Neural cell (in vitro differentiated cells): Measurements from ENCODE around the gene SPON1. TPM values are rescaled to one million over a fixed set of nuclear protein-coding genes. Genes with fewer than 3 reads are reported as not detected.

Experiments
- H2AFZ ChIP-seq: fragments of 200-600, 300-800 bp; sonication (generic), shearing (Covaris generic); 2 replicates; pipeline ENCODE4 v1.6.0; 2014; ENCODE audit warnings: low read depth, mild to moderate bottlenecking, antibody characterized with exemption, low read length, moderate library complexity
- H3F3A ChIP-seq: fragments of 200-600 bp; shearing (Covaris generic); 2 replicates; pipeline ENCODE4 v1.6.1; 2016; ENCODE audit warnings: mild to moderate bottlenecking, moderate library complexity, mixed read lengths, antibody characterized with exemption, low read length; ENCODE audit not compliant: insufficient read depth, poor library complexity, severe bottlenecking
- H3K27ac ChIP-seq: fragments of 200-600, 300-800 bp; sonication (generic), shearing (Covaris generic); 2 replicates; pipeline ENCODE4 v1.5.1; 2014; ENCODE audit warnings: mild to moderate bottlenecking, low read length, moderate library complexity
- H3K27me3 ChIP-seq: fragments of 300-800, 200-600 bp; sonication (generic), shearing (Covaris generic); 2 replicates; pipeline ENCODE4 v1.6.0; 2014; ENCODE audit warnings: mild to moderate bottlenecking, low read depth, low read length, moderate library complexity; ENCODE audit not compliant: insufficient read depth
- H3K36me3 ChIP-seq: fragments of 300-800, 200-600 bp; sonication (generic), shearing (Covaris generic); 2 replicates; pipeline ENCODE4 v1.5.1; 2014; ENCODE audit warnings: mild to moderate bottlenecking, antibody characterized with exemption, low read length, moderate library complexity; ENCODE audit not compliant: insufficient read depth
- H3K4me2 ChIP-seq: fragments of 300-800, 200-600 bp; sonication (generic), shearing (Covaris generic); 2 replicates; pipeline ENCODE4 v1.6.0; 2014; ENCODE audit warnings: mild to moderate bottlenecking, low read length
- H3K4me3 ChIP-seq: fragments of 300-800, 200-600 bp; sonication (generic), shearing (Covaris generic); 2 replicates; pipeline ENCODE4 v1.5.1; 2014; ENCODE audit warnings: mild to moderate bottlenecking, low read length, moderate library complexity
- H3K79me2 ChIP-seq: fragments of 200-600 bp; shearing (Covaris generic); replicated peaks from 2 replicates; pipeline ENCODE4 v1.6.0; 2014; ENCODE audit warnings: mild to moderate bottlenecking, low read length, moderate library complexity; ENCODE audit not compliant: insufficient read depth
- H3K9ac ChIP-seq: fragments of 300-800, 200-600 bp; sonication (generic), shearing (Covaris generic); 2 replicates; pipeline ENCODE4 v1.6.1; 2016; ENCODE audit warnings: mild to moderate bottlenecking, low read length, mixed read lengths
- H3K9me2 ChIP-seq: fragments of 200-600 bp; shearing (Covaris generic); 2 replicates; pipeline ENCODE4 v1.6.1; 2016; ENCODE audit warnings: mild to moderate bottlenecking, low read length, mixed read lengths; ENCODE audit not compliant: insufficient read depth
- H3K9me3 ChIP-seq: fragments of 200-600, 300-800 bp; sonication (generic), shearing (Covaris generic); 2 replicates; pipeline ENCODE4 v1.6.1; 2016; ENCODE audit warnings: mild to moderate bottlenecking, mixed run types, low read length, moderate library complexity, mixed read lengths
- H4K20me1 ChIP-seq: fragments of 200-600 bp; shearing (Covaris generic); 2 replicates; pipeline ENCODE4 v1.6.1; 2016; ENCODE audit warnings: mild to moderate bottlenecking, mixed run types; ENCODE audit not compliant: insufficient read depth
- EP300 ChIP-seq: fragments of 450-650 bp; conservative IDR thresholded peaks from 2 replicates; pipeline ENCODE4 v1.6.1; 2014; ENCODE audit warnings: antibody characterized with exemption, mild to moderate bottlenecking, moderate library complexity; ENCODE audit not compliant: poor library complexity, severe bottlenecking
- EZH2 ChIP-seq: fragments of 200-600, 300-800 bp; shearing (Covaris generic), sonication (generic); IDR thresholded peaks from 2 replicates; pipeline ENCODE4 v1.6.1; 2014; ENCODE audit warnings: antibody characterized with exemption, low read length, borderline replicate concordance, mild to moderate bottlenecking; ENCODE audit not compliant: insufficient read depth, poor library complexity, severe bottlenecking
- MXI1 ChIP-seq: fragments of 450-650 bp; conservative IDR thresholded peaks from 2 replicates; pipeline ENCODE4 v1.6.1; 2014; ENCODE audit warnings: antibody characterized with exemption, mild to moderate bottlenecking; ENCODE audit not compliant: poor library complexity, severe bottlenecking
- POLR2AphosphoS5 ChIP-seq: IDR thresholded peaks from 2 replicates; pipeline ENCODE4 v1.6.1; 2012
- RAD21 ChIP-seq: fragments of 450-650 bp; conservative IDR thresholded peaks from 2 replicates; pipeline ENCODE4 v1.6.1; 2014; ENCODE audit warnings: antibody characterized with exemption, mild to moderate bottlenecking, moderate library complexity
- SMC3 ChIP-seq: fragments of 450-650 bp; conservative IDR thresholded peaks from 2 replicates; pipeline ENCODE4 v1.6.1; 2014; ENCODE audit warnings: antibody characterized with exemption, mild to moderate bottlenecking, moderate library complexity; ENCODE audit not compliant: poor library complexity
- TAF1 ChIP-seq: IDR thresholded peaks from 2 replicates; pipeline ENCODE4 v1.6.1; 2012; ENCODE audit warnings: low read depth
- polyA plus RNA-seq: library from polyadenylated mRNA; depleted of rRNA; stranded (reverse); fragments of >200 nt; gene quantifications from 2 replicates; pipeline ENCODE4 v1.2.3, GENCODE V29; 2014
- TF ChIP-seq, protein P1 (sequence below): IDR thresholded peaks from 2 replicates; pipeline ENCODE4 v1.6.1; 2012; ENCODE audit warnings: borderline replicate concordance
- TF ChIP-seq, protein P2 (sequence below): fragments of 450-650 bp; IDR thresholded peaks from 2 replicates; pipeline ENCODE4 v1.5.1; 2014; ENCODE audit warnings: antibody characterized with exemption, mild to moderate bottlenecking, moderate library complexity; ENCODE audit not compliant: poor library complexity, severe bottlenecking

SPON1 gene
- polyA plus RNA-seq, 1 donor from 2014 or later: 0.66 TPM

DNA sequence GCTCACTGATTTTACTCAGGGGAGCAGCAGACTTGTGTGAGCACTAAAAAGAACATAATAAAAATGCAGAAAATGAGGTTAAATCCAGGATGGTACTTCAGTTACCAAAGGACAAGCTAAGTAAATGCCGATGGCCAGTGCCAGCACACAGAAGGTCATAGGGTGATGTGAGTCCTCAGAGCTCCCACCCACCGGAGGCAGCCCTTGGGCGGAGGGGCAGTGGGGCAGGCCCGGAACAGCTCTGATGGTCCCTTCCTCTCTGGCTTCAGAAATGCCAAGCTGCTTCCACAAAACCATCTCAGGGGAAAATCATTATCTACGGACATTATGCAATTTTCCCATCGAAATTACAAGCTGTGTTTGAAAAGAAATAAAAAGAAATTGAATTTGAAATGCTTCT is 271.9 kb downstream of the SPON1 start:
- H3K4me3 ChIP-seq: no peak overlapping the region

DNA sequence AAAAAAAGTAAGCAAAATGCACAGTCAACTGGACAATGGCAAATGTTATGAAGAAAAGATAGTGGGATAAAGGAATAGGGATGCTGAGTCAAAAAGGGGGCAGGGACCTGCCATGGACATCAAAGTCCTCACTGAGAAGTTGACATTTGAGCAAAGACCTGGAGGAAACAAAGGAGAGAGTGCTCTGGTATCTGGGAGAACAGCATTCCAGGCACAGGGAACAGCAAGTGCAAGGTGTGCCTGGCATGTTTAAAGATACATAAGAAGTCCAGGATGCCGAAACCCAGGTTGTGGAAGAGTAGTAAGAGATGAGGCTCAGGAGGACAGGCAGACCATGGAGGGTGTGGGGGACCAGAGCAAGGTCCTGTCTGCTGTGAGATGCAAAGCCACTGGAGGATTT is 273.2 kb downstream of the SPON1 start:
- Histone ChIP-seq H3K27me3 (no peaks in the 10 kb centered on the region), H3K27ac (no peak overlapping the region), H3F3A (no peaks in the 10 kb centered on the region), H3K79me2 (no peaks in the 10 kb centered on the region), H4K20me1 (no peaks in the 10 kb centered on the region), H3K4me2 (no peak overlapping the region), H3K9me3 (no peaks in the 10 kb centered on the region), H2AFZ (no peak overlapping the region), H3K9me2 (no peaks in the 10 kb centered on the region), H3K36me3 (no peaks in the 10 kb centered on the region), H3K9ac (no peak overlapping the region), H3K4me3 (no peak overlapping the region)
- TF ChIP-seq, protein P1, sequence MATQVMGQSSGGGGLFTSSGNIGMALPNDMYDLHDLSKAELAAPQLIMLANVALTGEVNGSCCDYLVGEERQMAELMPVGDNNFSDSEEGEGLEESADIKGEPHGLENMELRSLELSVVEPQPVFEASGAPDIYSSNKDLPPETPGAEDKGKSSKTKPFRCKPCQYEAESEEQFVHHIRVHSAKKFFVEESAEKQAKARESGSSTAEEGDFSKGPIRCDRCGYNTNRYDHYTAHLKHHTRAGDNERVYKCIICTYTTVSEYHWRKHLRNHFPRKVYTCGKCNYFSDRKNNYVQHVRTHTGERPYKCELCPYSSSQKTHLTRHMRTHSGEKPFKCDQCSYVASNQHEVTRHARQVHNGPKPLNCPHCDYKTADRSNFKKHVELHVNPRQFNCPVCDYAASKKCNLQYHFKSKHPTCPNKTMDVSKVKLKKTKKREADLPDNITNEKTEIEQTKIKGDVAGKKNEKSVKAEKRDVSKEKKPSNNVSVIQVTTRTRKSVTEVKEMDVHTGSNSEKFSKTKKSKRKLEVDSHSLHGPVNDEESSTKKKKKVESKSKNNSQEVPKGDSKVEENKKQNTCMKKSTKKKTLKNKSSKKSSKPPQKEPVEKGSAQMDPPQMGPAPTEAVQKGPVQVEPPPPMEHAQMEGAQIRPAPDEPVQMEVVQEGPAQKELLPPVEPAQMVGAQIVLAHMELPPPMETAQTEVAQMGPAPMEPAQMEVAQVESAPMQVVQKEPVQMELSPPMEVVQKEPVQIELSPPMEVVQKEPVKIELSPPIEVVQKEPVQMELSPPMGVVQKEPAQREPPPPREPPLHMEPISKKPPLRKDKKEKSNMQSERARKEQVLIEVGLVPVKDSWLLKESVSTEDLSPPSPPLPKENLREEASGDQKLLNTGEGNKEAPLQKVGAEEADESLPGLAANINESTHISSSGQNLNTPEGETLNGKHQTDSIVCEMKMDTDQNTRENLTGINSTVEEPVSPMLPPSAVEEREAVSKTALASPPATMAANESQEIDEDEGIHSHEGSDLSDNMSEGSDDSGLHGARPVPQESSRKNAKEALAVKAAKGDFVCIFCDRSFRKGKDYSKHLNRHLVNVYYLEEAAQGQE: no peak
- TF ChIP-seq MXI1 (no peak), RAD21 (no peak), TAF1 (no peak), POLR2AphosphoS5 (no peak), SMC3 (no peak)
- TF ChIP-seq, protein P2, sequence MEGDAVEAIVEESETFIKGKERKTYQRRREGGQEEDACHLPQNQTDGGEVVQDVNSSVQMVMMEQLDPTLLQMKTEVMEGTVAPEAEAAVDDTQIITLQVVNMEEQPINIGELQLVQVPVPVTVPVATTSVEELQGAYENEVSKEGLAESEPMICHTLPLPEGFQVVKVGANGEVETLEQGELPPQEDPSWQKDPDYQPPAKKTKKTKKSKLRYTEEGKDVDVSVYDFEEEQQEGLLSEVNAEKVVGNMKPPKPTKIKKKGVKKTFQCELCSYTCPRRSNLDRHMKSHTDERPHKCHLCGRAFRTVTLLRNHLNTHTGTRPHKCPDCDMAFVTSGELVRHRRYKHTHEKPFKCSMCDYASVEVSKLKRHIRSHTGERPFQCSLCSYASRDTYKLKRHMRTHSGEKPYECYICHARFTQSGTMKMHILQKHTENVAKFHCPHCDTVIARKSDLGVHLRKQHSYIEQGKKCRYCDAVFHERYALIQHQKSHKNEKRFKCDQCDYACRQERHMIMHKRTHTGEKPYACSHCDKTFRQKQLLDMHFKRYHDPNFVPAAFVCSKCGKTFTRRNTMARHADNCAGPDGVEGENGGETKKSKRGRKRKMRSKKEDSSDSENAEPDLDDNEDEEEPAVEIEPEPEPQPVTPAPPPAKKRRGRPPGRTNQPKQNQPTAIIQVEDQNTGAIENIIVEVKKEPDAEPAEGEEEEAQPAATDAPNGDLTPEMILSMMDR: no peak

More for the DNA sequence above, 271.9 kb downstream of the SPON1 start:
- no peaks in the 10 kb centered on the region for H3K9me2 ChIP-seq
- H2AFZ ChIP-seq: no peak overlapping the region
- H3K4me2 ChIP-seq: no peak overlapping the region
- no peak overlapping the region for H3K27ac ChIP-seq
- no peaks in the 10 kb centered on the region for H3K9me3 ChIP-seq
- H3K36me3 ChIP-seq: no peaks in the 10 kb centered on the region
- no peak for TF ChIP-seq SMC3
- no peak for TF ChIP-seq MXI1
- TF ChIP-seq EZH2: no peak
- no peak for TF ChIP-seq EP300
- TF ChIP-seq POLR2AphosphoS5: no peak
- TF ChIP-seq TAF1: no peak
- TF ChIP-seq, protein P2: no peak
- no peak for TF ChIP-seq RAD21
- TF ChIP-seq, protein P1: no peak
- H4K20me1 ChIP-seq: no peaks in the 10 kb centered on the region
- H3K79me2 ChIP-seq: no peaks in the 10 kb centered on the region
- H3F3A ChIP-seq: no peaks in the 10 kb centered on the region
- no peaks in the 10 kb centered on the region for H3K27me3 ChIP-seq
- no peak overlapping the region for H3K9ac ChIP-seq
